NCI-H2196 (cell line): ENCODE data around the gene UBALD1.
A peak's percentile ranks its signal among the peaks of the same experiment; 100 is the strongest.

Experiments
- DNase-seq: peaks from one replicate; lab custom pipeline; 2025; ENCODE audit not compliant: unreplicated experiment; lab: John Stamatoyannopoulos, UW

The UBALD1 gene

DNA sequence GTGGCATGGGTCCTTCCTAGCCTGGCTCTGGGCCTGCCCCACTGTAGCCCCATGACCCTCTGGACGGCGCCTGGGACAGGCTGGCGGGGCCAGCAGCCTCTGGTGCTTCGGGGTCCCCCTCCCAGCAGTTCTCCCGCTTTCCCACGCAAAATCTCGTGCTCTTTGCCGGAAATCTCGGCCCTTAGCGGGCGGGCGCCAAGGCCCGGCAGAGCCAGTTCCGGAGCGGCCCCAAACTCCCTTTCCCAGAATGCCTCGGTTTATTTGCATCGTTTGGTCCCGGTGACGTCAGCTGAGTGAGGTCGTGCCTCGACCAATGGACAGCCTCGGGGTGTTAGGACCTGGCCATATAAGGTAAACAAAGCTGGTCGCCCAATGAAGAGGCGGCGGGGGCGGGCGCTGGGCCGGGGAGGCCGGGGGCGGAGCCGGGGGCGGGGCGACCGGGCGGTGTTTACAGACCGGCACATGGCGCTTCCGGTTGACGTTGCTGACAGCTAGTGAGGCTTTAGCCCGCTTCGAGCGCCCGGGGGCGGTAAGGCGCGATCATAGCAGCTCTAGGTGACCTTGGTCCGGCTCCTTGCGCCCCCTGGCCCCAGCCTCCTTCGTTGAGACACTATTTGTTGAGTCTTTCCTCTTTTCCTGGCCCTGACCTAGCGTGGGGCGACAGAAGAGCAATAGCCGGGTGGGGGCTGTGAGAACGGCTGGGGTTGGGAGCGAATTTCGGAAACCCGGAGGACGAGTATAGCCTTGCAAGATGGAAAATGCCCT is 1.5 kb upstream of the UBALD1 start:
- DNase-seq = peak; percentile 100

GRCh38 chr16:4615384-4616046 is 827 bp upstream of the UBALD1 start:
- DNase-seq = no peak

- no peak for DNase-seq
These were observed 785 bp downstream of the UBALD1 start for GRCh38 chr16:4613636-4614570.

GRCh38 chr16:4612977-4613635 is 1.6 kb downstream of the UBALD1 start:
- DNase-seq = no peak

GRCh38 chr16:4612474-4612931 is 2.2 kb downstream of the UBALD1 start:
- no peak for DNase-seq

GRCh38 chr16:4611337-4612021 is 3.2 kb downstream of the UBALD1 start:
- no peak for DNase-seq

- DNase-seq = no peak
These were observed 4.4 kb downstream of the UBALD1 start for GRCh38 chr16:4610011-4611005.

DNA sequence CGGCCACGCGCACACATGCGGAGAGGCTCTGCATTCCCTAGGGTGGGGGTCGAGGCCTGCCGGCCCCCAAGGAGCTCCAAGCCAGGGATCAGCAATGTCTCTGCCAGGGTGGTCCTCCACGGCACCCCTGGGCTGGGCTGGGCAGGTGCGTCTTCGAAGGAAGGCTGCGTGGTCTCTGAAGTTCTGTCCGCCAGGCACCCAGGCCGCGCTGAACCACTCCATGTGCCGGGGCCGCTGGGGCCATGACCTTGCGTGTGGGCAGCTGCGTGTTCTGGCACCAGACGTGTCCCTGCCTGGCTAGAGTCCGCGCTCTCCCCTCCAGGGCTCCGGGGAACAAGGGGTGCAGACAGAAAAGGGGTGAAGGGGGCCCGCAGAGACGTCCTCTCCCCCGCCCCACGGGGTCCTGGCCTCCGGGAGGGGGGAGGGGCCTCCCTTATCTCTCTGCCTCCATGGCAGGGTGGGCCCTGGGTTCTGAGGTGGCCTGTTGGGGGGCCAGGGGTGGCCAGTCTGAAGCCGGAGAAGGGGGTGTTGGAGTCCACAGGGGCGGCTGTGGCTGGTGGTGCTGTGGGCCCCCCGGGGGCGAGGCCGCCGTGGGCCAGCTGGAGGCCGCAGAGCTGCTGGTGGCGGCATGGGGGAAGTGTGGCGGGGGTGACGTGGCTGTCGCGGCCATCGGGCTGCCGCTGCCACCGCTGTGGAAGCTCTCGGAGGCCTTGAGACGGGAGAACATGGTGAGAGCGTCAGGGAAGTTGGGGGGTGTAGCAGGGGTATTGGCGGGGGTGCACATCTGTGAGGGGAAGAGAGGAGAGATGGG is 5.3 kb downstream of the UBALD1 start:
- DNase-seq = no peak

DNA sequence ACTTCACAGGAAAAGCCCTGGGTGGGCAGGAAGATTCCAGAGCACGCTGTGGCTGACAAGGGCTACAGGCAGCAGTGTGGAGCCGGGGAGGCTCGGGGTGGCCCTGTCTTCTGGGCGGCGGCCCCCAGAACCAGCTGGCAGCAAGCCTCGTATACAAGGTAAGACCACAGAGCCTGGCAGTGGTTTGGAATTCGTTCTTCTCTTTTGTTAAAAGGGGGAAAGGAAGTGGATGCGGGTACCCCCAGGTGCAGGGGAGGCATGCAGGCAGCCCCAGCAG is 6.0 kb downstream of the UBALD1 start:
- no peak for DNase-seq

GRCh38 chr16:4607841-4608703 is 6.6 kb downstream of the UBALD1 start:
- no peak for DNase-seq

DNA sequence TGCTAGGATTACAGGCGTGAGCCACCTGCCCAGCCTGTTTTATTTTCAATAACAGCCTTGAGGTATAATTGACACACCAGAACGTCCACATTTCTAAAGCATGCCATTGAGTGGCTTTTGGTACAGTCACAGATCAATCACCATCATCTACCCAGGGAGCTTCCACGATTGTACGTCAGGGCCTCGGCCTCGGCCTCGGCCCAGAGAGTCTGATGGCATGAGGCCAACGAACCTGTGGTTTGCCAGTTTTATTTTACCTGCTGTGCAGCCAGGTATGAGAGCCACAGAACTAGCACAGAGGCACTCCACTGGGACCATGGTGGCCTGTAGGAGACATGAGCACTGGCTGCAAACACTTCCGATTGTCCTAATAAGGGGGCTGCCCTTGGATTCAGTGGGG is 8.3 kb downstream of the UBALD1 start:
- DNase-seq = no peak

DNA sequence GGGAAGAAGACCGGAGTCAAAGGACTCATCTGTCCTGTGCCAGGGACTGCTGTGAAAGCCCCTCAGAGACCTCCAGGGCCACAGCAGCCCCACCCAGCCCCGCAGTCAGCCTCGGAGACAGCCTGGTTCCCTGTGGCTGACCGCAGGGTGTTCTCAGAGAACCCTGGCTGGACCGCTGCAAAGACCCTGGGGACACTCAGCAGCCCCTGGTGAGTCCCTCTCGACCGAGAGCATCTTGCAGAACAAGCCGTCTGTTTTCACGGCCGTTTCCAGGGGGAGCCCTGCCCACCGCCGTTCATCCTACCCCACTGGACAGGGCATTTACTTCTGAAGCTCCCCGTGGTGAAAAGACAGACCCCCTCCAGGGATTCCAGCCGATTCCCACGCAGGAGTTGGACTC is 10.3 kb downstream of the UBALD1 start:
- no peak for DNase-seq

- DNase-seq = no peak
These were observed 11.0 kb downstream of the UBALD1 start for GRCh38 chr16:4603624-4604170.

DNA sequence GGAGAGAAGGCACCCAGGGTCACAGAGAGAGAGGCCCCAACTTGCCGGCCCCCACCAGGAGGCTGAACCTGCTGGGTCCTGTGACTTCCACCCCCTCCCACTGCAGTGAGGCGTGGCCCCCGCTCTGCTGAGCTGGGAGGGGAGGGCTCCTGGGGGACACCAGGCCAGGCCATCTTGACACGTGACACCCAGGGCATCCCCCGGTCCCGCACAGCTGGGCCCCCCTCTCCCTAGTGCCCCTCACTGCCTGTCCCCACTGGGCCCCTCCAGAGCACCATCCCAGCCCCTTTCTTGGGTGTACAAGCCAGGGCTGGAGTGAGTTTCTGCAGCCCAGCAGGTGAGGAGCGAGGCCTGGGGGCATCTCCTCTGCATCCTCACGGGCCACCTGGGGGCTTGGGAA is 12.4 kb downstream of the UBALD1 start:
- no peak for DNase-seq

GRCh38 chr16:4601864-4602186 is 12.9 kb downstream of the UBALD1 start:
- no peak for DNase-seq

- peak; percentile 71 for DNase-seq
These were observed 13.4 kb downstream of the UBALD1 start for GRCh38 chr16:4601036-4601863.

DNA sequence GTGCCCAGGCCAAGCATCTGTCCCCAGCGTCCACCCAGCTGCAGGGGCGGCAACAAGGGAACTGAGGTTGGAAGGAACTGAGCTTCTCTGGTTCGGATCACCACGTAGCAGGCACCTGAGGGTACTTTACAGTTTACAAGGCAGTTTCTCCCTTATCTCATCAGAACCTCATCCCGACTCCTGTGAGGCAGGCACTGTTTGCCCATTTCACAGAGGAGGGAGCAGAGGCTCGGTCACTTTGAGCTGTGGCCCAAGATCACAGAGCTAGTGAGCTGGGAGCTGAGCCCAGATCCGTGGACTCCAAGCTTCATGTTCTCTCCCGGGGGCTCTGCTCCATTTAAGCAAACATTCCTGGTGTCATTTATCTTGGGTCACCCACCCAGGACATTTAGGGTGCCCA is 15.1 kb downstream of the UBALD1 start:
- DNase-seq = no peak
